SU-DHL-6 (cell line): Measurements from ENCODE around the gene NAPG.

Source experiments
- CTCF ChIP-seq: fragments of 200-600 bp; sonication (generic); IDR thresholded peaks from one replicate; pipeline ENCODE4 v1.5.1; 2017; ENCODE audit warnings: antibody characterized with exemption, mild to moderate bottlenecking, low read length, moderate library complexity; ENCODE audit not compliant: insufficient read depth, poor library complexity, severe bottlenecking
- EZH2phosphoT487 ChIP-seq: fragments of 200-600 bp; sonication (generic), shearing (Covaris generic); conservative IDR thresholded peaks from 2 replicates; pipeline ENCODE4 v1.6.1; 2018; ENCODE audit warnings: mild to moderate bottlenecking, antibody characterized with exemption, low read length, moderate library complexity, mixed read lengths

GRCh38 chr18:10488017-10488416, 37.8 kb upstream of the NAPG start:
- no peak for TF ChIP-seq CTCF
- TF ChIP-seq EZH2phosphoT487 = no peak
